Embryonic facial prominence (tissue), 1 donor: ENCODE measurements around the gene UNC79.

Experiments
- DNase-seq: peaks from one replicate; pipeline ENCODE4 v3.0.0-alpha.2; 2016; ENCODE audit errors: extremely low spot score

UNC79 gene

DNA sequence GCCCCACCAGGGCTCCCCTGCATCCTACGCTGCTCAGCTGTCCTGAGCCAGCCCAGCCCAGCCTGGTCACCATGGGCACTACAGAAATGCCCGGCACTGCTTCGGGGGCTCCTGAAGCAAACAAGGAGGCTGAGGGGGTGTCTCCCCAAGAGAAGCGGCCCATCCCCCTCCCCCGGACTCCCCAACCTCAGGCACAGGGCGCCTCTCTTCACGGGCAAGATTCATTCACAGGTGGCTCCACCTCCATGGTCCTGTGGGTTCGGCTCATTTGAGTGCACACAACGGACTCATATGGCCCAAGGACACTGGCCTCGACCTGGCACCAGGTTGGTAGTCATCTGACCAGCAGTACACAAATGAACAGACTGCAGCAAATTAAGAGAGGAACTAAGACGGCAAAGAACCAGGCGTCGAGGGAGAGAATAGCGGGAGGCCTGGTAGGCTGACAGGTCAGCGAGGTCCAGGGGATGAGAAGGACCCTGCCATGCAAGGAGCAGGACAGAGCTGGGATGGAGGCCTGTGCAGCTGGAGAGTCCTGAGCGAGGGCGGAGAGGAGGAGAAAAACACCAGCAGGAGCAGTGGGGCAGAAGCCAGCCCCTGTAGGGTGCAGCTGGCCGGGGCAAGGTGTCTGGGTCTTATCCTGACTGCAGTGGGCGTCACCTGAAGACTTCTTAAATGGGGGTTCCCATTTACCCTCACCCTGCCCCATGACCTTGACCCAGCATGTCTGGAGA lies 297.3 kb downstream of the UNC79 start:
- DNase-seq: no peak

DNA sequence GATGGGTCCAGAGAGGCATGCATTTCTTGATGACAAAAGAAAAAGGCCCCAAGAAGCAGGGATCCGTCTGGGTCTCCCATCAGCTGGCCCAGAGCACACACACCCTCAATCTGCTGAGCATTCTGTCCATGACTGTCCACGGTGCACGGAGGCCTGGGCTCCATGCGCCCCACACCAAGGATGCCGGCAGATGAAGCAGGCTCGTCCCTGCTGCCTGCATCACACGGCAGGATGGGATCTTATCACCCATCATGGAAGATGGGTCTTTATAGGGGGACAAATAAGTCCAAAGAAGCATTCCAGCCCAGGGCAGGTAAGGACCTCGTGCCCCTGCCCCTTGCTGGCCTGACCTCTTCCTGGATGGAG lies 297.9 kb downstream of the UNC79 start:
- no peak for DNase-seq

DNA sequence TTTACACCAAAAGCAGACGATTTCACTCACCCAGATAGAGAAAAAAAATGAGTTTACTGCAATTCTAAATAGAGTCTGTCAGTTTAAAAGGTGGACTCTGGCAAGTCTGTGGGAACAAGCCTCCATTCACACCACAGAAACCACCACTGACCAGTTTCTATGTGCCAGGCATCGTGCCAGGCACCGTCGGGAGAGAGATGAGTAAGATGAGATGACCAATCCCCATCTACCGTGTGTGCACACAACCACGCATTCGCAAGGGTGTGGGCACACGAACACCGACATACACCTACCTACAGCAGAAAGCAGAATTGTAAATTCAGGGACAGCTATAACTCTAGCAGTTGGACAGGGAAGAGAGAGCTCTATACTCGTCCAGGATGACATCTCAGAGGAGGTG lies 299.3 kb downstream of the UNC79 start:
- DNase-seq: no peak

DNA sequence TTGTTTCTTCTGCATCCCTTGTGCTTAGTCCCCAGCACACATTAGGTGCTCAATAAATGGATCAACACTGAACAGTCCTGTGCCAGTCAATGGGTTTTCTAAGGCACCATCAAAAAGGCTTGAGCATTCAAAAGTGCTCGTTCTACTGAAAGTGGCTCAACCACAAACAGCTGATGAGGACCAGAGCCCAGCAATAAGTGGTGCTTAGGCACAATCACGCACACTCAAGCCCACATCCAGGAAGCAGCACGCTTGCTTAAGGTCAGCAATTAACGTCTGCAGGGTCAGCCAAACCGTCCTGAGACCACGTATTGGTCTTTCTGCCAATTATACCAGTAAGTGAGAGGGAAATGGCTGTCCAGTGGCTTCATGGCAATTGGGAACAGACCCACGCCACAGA lies 301.0 kb downstream of the UNC79 start:
- DNase-seq: no peak

DNA sequence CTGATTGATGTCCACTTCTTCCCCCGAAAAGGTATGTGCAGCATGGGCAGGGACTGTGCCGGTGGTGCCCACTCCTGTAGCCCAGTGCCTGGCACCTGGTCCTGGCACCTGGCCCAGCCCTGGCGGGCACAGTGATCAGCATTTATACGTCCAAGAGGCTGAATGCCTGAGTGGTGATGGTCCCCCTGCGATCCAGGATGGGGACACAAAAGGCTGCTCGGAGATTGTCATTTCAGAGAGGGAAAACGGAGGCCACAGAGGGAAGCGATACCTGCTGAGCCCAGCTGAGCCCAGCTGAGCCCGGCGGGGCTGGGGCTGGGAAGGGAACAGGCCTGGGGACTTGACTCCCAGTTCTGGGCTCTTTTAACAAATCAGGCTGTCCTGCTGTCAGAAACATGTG lies 301.8 kb downstream of the UNC79 start:
- DNase-seq: no peak

DNA sequence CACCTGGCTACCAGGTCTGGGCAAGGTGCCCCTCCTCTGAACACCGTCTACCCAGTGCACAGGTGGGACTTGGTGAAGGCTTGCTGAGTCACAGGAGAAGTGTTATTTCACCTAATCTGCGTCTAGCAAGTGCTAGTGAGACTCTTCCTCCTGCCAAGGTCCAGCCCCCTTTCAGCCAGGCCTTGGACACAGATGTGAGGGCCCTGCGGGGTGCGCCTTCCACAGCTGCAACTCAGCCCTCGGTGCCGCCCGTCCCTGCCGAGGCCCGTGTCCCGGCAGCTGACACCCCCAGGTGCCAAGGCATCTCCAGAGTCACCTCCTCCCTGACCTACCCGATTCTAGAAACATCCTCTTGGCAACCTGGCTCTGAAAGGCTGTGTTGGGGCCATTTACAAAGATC lies 302.5 kb downstream of the UNC79 start:
- no peak for DNase-seq

DNA sequence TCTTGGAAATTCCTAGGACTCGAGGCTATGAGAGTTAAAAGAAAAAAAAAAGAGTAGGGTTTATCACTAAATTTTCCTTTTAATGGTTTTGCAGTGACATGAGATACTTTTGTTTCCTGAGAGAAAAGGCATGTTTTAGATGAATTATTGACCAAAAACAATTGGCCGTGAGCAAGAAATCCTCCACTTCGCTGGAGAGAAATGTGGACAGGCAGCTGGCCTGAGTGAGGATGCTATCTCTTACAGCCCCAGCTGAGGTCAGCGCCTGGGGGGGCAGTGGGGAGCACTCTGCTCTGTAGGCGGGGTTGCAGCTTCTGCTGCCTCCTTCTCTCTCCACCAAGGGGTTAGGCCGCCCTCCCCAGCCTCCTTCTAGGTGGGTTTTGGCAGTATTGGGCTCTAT lies 302.9 kb downstream of the UNC79 start:
- no peak for DNase-seq

DNA sequence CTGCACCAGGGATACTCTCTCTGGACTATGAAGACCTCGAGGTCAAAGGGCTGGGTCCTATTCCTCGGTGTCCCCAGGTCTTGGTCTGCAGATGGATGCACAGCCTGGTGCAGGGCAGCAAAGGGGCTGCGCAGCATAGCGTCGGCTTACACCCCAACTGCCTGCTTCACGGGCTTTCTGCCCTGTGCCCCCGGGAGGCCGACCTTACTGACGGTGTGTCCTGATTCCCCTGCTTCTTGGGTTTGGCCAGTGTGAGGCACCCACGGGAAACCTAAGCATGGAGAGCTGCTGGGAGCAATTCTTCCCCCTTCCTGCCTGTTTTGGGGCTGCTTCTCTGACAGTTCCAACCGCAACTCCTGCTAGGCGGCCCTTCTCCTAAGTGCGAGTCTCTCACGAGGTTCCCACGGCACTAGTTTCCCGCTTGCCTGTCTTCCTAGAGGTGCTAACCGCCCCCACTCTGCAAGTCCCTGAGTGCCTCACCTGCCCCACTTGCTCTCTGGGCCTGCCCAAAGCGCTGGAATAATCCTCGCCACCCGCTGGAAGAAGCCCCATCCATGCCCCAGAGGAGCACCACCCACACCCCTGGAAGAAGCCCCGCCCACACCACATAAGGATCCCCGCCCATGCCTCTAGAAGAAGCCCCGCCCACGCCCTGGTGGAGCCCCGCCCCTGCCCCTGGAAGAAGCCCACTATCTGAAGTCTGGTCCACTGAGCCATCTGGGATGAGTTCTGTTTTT lies 303.5 kb downstream of the UNC79 start:
- DNase-seq: no peak

DNA sequence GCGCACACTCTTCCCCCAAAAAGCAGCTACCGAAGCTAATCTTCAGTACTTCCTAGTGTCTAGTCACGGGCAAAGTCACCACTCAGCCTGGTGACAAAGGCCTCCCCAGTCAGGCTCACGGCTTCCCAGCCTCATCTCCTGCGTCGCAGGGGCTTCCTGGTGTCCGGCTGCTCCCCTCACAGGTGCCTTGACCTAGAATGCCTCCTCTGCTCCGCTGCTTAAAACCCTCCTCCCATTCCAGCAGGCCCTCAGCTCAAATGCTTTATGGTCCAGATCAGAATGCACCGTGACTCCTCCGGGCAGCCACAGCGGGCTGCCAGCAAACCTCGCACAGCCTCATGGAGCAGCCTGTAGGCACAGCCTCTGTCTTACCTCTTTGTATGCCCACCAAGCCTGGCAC lies 304.5 kb downstream of the UNC79 start:
- no peak for DNase-seq

DNA sequence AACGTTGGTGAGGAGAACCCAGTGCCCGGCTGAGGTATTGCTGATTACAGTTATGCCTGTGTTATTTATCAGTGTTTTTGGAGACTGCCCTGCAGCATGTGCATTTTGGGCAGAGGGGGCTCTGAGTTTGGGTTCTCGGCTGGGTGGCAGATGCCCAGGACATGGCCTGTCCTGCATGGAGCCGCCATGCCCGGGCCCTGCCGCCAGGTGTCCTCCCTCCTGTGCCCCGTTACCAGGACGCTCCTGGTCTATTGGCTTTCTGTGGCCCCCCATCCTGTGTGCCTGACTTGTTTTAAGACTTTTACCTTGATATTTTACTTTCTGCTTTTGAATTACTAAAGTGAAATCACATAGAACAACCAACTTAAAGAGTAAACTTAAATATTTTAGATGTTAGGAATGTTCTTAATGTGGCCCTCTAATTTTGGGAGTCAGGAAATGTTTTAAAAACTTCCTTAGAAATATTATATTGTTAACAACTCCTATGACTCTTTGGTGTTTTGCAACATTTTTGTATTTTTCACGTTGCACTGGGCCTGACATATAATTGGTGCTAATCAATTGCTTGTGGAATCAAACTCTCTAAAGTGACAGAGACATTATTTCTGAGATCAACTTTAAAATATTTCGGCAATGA lies 305.8 kb downstream of the UNC79 start:
- DNase-seq: no peak

DNA sequence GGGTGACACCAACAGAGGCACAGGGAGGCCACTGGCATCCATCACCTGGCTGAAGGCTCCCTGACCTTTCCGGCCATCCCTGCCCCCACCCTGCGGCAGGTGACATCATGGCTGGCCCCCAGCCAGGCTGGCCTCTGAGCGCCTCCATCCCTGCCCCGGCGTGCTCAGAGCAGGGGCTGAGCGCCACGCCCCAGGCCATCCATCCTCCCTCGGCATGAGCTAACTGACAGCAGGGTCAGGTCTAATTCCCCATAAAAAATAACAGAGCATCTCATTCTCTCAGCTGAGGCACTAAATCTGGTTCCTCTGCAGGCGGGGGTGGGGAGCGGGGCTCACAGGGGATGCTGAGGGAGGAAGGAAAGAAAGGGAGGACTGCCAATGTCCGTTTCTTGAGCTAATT lies 306.9 kb downstream of the UNC79 start:
- no peak for DNase-seq

DNA sequence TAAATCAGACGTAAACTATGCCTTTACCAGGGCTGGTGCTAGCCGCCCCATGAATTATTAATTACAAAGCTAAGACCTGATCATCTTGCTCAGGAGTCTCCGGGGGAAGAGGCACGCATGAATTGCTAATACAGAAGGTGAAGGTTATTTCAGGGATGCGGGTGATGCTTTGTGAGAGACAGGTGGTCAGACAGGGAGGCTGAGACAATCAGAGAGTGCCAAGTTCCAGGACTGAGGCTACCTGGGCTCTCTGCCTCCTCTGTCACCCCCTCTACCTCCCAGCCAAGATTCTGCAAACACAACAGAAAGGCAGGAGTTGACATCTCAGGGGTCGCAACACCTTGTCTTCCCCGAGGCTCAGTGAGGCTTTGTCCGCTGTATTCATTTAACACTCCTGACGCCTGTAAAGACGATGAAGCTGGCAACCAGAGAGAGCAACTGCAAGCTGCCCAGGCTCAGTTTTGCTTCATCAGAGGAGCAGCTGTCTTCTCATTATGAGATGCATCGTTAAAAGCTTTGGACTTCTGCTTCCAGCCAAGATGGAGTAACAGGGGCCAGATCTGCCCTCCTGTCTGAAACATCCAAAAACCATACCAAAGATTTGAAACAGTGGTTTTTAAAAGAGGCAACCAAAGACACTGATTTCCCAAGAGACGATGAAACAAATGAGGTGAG lies 311.0 kb downstream of the UNC79 start:
- DNase-seq: no peak

DNA sequence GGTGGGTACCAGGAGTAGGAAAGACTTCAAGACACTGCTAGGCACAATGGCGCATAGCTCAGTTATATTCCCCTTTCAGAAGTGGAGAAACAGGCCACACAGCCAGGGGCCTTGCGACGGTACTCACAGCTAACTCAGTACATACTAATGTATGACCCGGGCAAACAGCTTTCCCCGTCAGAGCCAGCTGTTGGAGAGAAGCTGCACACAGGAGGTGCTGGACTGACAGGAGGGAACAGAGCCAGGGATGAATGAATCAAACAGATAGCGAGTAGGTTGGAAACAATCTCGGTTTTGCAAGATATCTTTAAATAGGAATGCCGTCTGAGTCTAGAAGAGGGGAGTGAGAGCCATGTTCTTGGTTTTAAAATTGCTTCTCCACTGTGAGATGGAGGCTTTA lies 312.0 kb downstream of the UNC79 start:
- no peak for DNase-seq

DNA sequence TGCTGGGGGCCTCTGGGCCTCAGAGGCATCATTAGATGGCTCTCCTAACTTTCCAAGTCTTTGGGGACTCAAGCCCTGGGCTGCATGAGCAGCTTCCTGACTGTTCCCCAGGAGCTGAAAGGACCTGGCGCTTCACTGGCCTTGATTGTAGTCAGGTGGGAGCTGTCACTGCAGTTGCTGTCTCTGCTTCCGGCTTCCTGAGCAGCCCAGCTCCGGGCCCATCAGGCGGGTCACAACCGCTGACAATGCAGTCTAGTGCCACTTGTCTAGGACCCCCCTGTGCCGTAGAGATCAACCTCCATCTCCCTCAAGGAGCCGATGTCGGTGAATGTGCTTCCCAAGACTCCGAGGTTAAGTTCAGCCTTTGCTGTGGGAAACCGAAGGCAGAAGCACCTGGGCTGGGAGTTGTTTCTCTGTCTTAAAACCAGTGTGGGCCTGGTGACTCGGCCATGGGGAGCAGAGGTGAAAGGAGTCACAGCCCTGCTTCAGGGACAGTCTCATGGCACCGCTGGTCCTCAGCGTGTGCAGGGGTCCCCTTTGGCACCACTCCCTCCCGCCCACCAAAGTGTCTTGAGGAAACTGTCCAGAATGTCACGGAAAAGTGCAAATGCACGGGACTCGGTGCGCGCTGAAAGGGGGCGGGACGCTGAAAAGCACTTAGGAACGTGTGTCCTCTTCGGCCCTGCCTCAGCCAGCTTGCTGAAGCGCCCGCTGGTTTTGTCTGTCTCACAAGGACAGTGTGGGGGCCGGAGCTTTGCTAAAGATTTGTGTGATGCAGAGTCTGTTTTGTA lies 312.7 kb downstream of the UNC79 start:
- DNase-seq: no peak

DNA sequence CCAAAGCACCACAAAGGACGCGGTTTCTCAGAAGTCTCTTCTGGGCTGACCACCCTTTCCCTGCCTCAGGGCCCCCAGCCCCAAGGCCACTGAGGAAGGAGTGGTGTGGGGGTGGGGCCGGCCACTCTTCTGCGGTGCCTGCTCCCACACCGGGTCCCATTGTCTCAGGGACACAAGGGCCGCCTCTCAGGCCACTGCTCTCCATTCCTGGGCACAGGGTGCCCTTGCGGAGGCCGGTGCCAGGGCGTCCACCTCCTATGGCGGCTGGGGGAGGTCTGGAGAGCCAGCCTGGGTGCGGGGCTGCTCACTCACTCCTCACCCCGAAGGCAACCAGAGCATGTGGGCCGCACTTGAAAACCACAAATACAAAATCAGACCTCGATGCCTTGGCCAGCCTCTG lies 313.4 kb downstream of the UNC79 start:
- no peak for DNase-seq

DNA sequence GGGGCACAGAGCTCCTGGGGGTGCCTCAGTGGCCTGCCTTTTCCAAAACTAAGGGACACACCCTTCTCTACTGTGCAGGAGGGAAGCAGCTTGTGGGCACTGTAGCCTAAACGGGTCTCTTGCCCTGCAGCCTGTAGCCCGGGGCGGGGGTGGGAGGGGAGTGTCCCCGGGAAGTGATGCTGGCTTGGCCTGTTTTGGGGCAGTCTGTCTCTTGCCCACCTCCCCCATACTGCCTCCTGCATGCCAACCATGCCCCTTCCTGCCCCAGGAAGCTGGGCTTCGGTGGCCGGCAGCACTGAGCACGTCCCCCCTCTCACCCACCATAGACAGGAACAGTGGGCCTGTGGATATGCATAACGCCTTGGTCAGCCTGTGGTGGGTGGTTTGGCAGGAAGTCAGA lies 314.1 kb downstream of the UNC79 start:
- no peak for DNase-seq

DNA sequence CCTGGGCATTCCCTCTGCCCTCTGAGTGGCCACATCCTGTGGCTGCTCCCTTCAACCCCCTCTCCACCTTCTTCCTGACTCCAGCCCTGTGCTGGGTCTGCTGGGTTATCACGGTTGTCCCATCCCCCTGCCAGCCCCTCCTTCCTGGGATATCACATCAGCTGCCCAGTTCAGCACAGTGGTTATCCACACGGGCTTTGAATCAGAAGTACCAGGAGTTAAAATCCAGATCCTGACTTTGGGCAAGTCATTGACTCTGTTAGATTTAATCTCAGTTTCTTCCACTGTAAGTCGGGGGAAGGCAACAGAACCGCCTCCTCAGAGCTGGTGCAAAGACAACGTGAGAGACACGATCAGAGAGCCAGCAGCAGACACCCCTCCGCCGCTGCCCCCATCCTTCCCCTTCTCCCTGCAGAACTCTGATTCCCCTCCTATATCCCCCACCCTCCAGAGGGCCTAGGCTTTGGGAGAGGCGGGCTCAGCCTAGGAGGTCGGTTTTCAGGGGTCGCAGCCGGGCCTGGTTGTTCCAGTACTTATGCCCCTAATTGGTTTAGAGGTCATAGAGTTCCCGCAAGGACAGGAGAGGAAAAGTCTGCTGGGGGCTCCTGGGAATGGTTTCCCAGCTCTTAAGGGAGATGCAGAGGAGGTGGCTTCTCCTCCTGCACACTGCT lies 315.0 kb downstream of the UNC79 start:
- DNase-seq: no peak

DNA sequence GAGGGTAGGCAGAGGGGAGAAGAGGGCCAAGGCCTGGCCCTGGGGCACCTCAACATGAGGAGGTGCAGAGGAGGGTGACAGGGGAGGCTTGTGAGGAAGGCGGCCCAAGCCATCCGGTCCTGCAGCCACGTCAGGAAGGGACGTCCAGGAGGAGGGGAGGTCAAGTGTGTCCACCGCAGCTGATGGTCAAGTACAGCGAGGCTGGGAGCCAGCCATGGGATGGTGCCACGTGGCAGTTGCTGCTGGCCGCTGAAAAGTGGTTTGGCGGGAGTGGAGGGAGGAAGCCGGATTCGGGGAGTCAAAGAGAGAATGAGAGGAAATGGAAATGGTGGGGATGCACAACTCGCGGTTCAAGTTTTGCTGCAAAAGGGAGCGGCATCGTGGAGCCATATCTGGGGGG lies 316.4 kb downstream of the UNC79 start:
- no peak for DNase-seq

DNA sequence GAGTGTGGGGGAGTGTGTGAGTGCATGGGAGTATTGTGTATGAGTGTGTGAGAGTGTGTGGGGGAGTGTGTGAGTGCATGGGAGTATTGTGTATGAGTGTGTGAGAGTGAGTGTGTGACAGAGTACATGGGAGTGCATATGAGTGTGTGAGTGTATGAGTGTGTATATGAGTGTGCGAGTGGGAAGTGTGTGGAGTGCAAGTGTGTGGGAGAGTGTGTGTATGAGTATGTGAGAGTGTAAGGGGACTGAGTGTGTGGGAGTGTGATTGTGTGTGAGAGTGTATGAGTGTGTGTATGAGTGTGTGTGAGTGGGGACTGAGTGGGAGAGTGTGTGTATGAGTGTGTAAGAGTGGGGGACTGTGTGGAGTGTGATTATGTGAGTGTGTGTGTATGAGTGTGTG lies 316.8 kb downstream of the UNC79 start:
- DNase-seq: no peak

DNA sequence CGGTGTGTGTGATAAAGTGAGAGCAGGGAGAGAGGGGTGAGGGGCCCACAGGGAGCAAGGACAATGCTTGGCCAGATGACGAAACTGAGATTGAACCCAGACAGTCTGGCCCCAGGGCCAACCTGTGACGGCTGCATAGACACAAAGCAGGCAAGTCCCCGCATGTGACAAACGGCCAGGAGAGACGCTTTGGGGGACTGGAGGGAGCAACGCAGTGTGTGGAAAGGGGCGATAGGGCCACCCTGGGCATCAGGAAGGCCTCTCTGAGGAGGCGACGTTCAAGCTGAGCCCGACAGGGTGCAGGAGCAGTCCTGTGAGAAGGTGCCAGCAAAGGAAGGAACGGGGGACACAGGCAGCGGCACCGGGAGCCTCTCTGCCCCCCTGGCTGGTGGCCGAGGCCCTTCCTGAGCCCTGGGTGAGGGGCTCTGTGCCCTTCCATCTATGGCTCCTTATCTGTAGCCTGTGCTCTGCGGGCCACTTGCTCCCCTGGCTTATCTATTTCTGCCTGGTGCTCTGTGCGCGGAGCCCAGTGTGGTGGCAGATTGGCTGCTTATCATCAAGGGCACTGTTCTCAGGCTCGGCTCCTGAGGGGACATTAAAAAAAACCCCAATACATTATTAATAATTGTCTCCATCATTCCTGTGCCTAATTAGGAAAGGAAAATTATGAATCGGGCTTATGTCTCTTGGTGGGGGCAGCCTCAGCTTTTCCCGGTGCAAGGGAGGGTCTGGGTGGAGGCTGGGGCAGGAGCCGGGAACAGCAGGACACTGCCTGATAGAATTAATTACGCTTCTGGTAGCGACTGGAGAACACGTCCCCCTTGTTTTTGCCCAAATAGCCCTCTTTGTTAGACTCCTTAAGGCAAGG lies 317.7 kb downstream of the UNC79 start:
- no peak for DNase-seq
